Neural cell (in vitro differentiated cells): ENCODE results near the gene INTS11.
"Not testable (repeated sequence)": the region's sequence is repeated elsewhere in the genome, so short reads cannot be mapped to it uniquely, and the experiment has no call there.

Source experiments
- CTCF ChIP-seq: fragments of 450-650 bp; IDR thresholded peaks from 2 replicates; pipeline ENCODE4 v1.5.1; 2014; ENCODE audit warnings: antibody characterized with exemption, mild to moderate bottlenecking, moderate library complexity; ENCODE audit not compliant: poor library complexity, severe bottlenecking
- EZH2 ChIP-seq: fragments of 200-600, 300-800 bp; shearing (Covaris generic), sonication (generic); IDR thresholded peaks from 2 replicates; pipeline ENCODE4 v1.6.1; 2014; ENCODE audit warnings: antibody characterized with exemption, low read length, borderline replicate concordance, mild to moderate bottlenecking; ENCODE audit not compliant: insufficient read depth, poor library complexity, severe bottlenecking
- POLR2AphosphoS5 ChIP-seq: IDR thresholded peaks from 2 replicates; pipeline ENCODE4 v1.6.1; 2012
- RAD21 ChIP-seq: fragments of 450-650 bp; conservative IDR thresholded peaks from 2 replicates; pipeline ENCODE4 v1.6.1; 2014; ENCODE audit warnings: antibody characterized with exemption, mild to moderate bottlenecking, moderate library complexity
- TAF1 ChIP-seq: IDR thresholded peaks from 2 replicates; pipeline ENCODE4 v1.6.1; 2012; ENCODE audit warnings: low read depth

GRCh38 chr1:1370094-1370493 lies 45.6 kb upstream of the INTS11 start:
- TF ChIP-seq CTCF, POLR2AphosphoS5, RAD21, TAF1, EZH2: not testable (repeated sequence)
